SW 1271 (cell line): ENCODE measurements around the gene PIGX.

Source experiments
- DNase-seq, 2 experiments: peaks; one replicate each; lab custom pipeline; 2025; lab: John Stamatoyannopoulos, UW

PIGX gene

GRCh38 chr3:196757876-196758739 lies 45.9 kb downstream of the PIGX start:
- DNase-seq, result no peak

- no peak for DNase-seq
These were observed 51.0 kb downstream of the PIGX start for GRCh38 chr3:196763179-196763578.

- DNase-seq, result no peak
These were observed 53.3 kb downstream of the PIGX start for GRCh38 chr3:196765454-196765853.

GRCh38 chr3:196771067-196771466 lies 58.9 kb downstream of the PIGX start:
- no peak for DNase-seq

- no peak for DNase-seq
These were observed 59.9 kb downstream of the PIGX start for GRCh38 chr3:196772102-196772501.

GRCh38 chr3:196772897-196773296 lies 60.7 kb downstream of the PIGX start:
- no peak for DNase-seq

- DNase-seq, result no peak
These were observed 62.1 kb downstream of the PIGX start for GRCh38 chr3:196774191-196774820.

GRCh38 chr3:196774848-196775422 lies 62.8 kb downstream of the PIGX start:
- no peak for DNase-seq

GRCh38 chr3:196775938-196776337 lies 63.8 kb downstream of the PIGX start:
- DNase-seq, result no peak

GRCh38 chr3:196777836-196778235 lies 65.7 kb downstream of the PIGX start:
- DNase-seq, result no peak

- no peak for DNase-seq
These were observed 66.6 kb downstream of the PIGX start for GRCh38 chr3:196778755-196779154.

- no peak for DNase-seq
These were observed 70.3 kb downstream of the PIGX start for GRCh38 chr3:196782511-196782910.
